ENCODE data around the gene SMPDL3A. TPM values are rescaled to one million over a fixed set of nuclear protein-coding genes. Genes with fewer than 3 reads are reported as not detected.
"Not testable (repeated sequence)": the region's sequence is repeated elsewhere in the genome, so short reads cannot be mapped to it uniquely, and the experiment has no call there.

The SMPDL3A gene, protein sequence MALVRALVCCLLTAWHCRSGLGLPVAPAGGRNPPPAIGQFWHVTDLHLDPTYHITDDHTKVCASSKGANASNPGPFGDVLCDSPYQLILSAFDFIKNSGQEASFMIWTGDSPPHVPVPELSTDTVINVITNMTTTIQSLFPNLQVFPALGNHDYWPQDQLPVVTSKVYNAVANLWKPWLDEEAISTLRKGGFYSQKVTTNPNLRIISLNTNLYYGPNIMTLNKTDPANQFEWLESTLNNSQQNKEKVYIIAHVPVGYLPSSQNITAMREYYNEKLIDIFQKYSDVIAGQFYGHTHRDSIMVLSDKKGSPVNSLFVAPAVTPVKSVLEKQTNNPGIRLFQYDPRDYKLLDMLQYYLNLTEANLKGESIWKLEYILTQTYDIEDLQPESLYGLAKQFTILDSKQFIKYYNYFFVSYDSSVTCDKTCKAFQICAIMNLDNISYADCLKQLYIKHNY
- polyA plus RNA-seq (ENCODE audit: insufficient read length): 13.7 TPM
- long read RNA-seq, donor 1, partial matches to known transcripts: 13 of 18 reads
- long read RNA-seq, donor 1, other reads (novel, unspliced or antisense): 0 of 18 reads
- long read RNA-seq, donor 2, partial matches to known transcripts: 7 of 11 reads
- long read RNA-seq, donor 2, other reads (novel, unspliced or antisense): 0 of 11 reads
- long read RNA-seq, donor 3, partial matches to known transcripts: 9 of 12 reads
- long read RNA-seq, donor 3, other reads (novel, unspliced or antisense): 0 of 12 reads
- long read RNA-seq, donor 4: 0 reads
- long read RNA-seq, donor 5, transcript SMPDL3A-201 (8 exons, 1,851 nt): major isoform, 6 of 9 reads
- long read RNA-seq, donor 5, partial matches to known transcripts: 0 of 9 reads
- long read RNA-seq, donor 5, other reads (novel, unspliced or antisense): 0 of 9 reads
- long read RNA-seq, donor 6, partial matches to known transcripts: 13 of 17 reads
- long read RNA-seq, donor 6, other reads (novel, unspliced or antisense): 0 of 17 reads
- long read RNA-seq, donor 7, partial matches to known transcripts: 18 of 21 reads
- long read RNA-seq, donor 7, other reads (novel, unspliced or antisense): 0 of 21 reads
- long read RNA-seq, donor 8, partial matches to known transcripts: 11 of 14 reads
- long read RNA-seq, donor 8, other reads (novel, unspliced or antisense): 0 of 14 reads

DNA sequence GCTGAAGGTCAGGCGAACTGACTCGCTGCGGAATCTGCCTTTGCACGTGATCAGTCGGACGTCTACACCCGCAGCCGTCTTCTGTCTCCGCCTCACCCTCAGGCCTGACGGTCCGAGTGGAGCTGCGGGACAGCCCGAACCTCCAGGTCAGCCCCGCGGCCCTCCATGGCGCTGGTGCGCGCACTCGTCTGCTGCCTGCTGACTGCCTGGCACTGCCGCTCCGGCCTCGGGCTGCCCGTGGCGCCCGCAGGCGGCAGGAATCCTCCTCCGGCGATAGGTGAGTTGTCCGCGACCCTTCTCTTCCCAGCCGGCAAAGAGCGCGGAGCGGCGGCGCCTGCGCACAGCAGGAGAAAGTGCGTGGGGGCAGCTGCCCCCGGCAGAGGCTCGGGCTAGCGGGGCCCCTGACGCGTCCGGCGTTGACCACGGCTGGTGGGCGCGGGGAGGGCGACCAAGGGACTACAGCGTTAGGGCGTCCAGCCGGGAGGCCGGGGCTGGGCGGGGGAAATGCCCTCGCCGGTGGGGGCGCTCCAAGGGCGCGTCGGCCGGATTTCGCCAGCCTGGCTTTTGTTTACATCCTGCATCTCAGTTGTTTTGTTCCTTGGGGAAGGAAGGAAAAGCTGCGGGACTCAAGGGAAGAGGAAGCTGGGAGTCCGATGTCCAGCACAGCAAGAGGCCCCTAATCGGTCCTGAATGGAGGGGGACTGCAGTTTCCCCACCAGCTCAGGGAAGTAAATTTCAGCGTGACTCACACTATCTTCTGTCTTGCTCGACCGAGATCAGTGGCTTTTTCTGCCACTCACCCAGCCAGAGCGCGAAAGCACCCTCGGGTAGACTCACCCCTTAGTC is at the start of gene SMPDL3A:
Gene SMPDL3A, plus strand, starts transcription at position 77 of the 846 bp plus-strand sequence. Its CDS starts 89 bp downstream, at position 166.
- peak; percentile 68 for DNase-seq

DNA sequence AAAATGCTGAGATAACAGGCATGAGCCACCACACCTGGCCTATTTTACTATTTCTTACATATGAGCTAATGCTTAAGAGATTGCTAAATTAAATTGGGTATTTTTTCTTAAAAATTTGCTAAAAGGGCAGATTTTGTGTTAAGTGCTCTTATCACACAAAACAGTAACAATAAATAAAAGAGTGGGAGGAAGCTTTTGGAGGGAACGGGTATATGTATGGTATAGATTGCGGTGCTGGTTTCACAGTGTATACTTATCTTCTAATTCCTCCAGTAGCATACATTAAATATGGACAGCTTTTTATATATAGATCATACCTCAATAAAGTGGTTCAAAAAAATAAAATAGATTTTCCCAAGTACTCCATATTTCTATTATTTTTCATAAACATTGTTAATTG is 49.0 kb upstream of the SMPDL3A start:
- no peak for DNase-seq

DNA sequence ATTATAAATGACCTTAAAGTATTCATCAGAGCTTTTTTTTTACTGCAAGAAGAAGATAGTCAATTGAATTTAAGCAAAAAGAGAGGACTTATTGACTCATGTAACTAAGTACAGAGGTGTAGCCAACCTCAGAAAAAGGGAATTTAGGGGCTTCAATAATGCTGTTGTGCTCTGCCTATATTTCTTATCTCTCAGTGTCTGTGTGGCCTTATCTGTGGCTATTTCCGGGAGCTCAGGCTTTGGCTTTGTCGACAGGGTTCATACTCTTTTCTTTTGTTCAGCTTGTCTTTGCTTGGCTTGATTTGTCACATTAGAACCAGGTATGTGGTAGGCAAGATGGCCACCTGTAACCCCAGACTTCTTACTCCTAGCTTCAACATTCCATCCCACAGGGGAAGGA is 48.1 kb upstream of the SMPDL3A start:
- no peak for DNase-seq

DNA sequence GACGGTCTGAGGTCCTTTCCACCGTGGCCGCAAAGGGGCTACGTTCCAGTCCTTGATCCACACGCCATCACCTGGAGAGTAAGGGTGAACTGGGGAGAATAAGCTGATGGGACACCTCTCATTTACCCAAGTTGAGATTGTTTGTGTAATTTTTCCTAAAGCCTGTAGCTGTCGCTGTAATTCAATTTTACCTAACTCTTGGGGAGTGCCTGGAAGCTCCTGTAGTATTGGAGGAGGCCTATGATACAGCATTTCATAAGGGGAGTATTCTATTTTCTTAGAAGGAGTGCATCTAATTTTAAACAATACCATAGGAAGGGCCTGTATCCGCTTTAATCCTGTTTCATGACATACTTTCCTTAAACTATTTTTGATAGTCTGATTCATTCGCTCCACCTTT is 44.8 kb upstream of the SMPDL3A start:
- DNase-seq: not testable (repeated sequence)

DNA sequence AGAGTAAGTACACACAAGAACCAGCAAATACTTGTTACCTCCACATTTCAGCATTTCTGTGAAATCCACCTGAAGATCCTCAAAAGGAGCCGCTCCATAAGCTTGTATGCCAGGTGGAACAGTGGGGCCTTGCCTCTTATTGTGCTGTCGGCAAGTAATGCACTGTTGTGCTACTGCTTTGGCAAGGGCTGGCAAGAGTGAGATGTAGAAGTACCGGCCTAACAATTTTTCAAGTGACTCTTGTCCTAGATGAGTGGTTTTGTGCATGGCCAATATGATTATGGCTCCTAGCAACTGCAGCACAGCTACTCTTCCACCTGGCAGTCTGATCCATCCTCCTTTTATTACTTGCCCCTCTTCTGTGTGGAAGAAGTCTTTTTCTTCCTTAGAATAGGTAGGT is 44.2 kb upstream of the SMPDL3A start:
- not testable (repeated sequence) for DNase-seq

DNA sequence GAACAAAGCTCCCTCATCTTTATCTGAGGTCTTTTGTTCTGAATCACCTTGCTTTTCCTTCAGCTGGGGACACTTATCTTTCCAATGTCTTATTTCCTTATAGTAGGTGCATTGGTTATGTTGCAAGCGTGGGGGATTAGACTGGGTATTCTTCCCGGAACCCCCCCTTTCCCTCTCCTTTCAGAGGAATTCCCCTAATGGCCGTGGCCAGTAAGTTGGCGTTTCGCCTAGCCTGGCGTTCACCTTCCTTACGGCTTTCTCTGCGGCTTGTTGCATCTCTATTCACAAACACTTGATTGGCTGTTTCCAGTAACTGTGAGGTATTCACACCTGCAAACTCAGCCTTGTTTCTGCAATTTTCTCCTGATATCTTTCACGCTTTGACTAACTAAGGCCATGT is 42.4 kb upstream of the SMPDL3A start:
- no peak for DNase-seq

DNA sequence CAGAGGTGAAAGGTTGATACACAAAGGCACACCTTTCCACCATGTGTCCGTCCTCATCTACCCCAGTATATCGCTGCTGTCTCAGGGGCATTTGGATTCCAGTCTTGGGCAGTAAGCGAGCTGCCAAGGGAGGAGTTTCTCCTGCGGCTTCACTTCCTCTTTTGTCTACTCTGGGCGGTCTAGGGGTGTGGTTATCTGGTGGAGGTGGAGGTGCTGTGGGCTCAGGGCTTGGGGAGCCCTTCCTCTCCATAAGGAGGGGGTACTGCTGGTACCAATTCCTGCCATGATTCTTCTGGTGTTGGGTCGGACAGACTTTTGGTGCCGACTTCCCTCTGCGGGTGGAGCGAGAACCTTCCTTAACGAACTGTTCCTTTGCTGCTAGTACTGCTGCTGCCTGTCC is 41.5 kb upstream of the SMPDL3A start:
- DNase-seq: no peak

DNA sequence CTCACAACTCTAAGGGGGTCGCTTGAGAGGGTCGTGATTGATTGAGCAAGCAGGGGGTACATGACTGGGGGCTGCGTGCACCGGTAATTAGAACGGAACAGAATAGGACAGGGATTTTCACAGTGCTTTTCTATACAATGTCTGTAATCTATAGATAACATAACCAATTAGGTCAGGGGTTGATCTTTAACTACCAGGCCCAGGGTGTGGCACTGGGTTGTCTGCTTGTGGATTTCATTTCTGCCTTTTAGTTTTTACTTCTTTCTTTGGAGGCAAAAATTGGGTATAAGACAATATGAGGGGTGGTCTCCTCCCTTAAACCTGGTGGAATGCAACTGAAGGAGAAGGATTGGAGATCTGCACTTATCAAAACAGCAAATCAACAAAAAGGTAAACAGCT is 40.1 kb upstream of the SMPDL3A start:
- not testable (repeated sequence) for DNase-seq

DNA sequence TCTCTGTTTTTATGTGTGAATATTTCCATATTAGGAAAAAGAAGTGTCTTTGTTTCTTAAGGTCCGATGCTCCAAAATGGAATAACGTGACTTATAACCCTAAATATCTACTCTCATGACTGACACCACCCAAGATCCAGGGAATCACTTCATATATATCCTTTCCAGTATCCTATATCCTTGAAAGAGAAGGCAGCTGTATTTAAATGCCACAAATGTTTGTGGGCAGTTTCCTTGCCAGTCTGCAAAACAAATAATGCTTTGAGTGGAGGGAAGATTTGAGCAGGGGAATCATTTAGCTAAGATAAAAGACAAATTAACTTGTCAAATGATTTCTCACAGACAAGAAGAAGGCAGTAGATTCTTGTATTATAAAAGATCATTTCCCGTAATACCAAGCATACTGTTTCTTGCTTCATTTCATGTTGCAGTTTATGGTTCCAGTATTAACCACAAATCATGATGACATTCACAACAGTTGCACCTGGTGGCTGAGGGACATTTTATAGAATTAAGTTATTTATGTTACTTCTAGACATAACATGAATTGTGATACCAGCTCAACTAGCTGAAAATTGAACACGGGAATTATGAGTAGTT is 39.5 kb upstream of the SMPDL3A start:
- DNase-seq: no peak

DNA sequence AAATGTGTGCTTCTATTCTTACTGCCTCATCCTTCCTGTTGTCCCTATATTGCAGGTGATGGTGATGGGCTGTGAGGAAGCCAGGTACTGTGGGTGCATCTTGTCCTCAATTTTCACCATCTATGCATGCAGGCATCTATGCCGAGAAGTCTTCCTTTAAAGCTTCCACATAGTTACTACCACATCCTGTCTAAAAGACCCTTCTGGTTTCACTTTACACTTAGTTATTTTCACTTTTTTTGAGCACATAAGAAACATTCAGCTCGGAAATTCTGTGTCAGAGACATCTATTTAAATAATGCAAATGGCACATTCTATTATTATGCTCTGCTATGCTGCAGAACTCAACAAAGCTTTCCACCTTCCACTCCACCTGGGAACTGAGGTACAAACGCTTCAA is 37.7 kb upstream of the SMPDL3A start:
- no peak for DNase-seq

DNA sequence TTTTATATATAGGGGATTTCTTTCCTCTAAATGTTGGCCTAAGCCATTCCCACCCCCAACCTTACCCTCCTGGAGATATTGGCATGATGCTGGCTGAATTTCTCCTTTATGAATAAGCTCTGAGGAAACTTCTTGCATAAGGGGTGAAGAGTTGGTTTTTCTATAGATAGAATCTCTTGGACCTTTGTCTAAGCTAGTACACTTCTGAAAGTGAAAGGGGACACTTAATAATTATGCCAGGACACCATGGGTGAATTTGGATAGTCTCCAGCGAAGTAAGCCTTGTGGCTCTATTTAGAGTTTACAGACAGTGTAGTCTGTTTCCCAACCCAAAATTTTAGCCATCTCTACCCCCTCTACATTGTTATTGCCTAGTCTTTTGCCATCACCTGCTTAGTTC is 36.6 kb upstream of the SMPDL3A start:
- DNase-seq: no peak

DNA sequence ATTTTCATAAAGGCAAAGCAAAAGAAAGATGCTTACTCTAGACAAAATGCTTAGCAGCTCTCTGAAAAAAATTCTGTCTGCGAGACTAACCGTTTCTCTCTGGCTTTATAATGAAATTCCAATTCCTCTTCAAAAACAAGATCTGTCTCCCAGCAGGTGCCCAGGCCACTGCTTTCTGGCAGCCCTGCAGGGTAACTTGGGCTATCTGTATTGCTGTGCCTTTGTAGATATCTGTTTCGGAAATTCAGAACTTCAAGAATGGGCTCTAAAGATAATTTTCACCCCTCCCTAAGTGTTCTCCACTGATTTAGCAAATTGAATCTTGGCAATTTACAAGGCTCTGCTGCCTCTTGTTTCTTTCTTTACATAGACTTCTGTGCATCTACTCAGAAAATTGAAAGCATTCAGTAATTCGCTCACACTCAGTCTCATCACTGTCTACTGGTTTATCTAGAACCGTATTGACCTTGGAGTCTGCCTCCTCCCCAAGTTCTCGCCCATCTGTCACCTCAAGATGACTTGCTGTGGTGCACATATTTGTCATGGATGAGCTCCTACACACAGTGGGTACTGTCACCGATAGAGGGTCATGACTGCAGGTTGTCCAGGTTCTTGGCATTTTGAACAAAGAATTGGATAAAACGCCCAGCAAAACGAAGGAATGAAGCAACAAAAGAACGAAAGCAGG is 35.9 kb upstream of the SMPDL3A start:
- no peak for DNase-seq

DNA sequence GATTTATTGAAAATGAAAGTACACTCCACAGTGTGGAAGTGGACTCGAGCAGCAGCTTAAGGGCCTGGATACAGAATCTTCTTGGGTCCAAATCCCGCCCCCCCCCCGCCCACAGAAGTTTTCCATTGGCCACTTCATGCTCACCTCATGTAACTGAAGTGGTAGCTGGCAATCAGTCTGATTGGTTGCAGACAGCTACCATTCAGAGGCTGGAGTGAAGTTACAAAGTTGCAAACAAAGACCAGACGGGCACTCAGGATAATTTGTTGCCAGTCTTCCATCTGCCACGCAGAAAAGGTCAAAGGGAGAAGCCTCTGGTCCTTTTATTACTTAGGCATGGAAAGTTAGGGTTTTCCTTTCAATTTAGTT is 35.4 kb upstream of the SMPDL3A start:
- no peak for DNase-seq

DNA sequence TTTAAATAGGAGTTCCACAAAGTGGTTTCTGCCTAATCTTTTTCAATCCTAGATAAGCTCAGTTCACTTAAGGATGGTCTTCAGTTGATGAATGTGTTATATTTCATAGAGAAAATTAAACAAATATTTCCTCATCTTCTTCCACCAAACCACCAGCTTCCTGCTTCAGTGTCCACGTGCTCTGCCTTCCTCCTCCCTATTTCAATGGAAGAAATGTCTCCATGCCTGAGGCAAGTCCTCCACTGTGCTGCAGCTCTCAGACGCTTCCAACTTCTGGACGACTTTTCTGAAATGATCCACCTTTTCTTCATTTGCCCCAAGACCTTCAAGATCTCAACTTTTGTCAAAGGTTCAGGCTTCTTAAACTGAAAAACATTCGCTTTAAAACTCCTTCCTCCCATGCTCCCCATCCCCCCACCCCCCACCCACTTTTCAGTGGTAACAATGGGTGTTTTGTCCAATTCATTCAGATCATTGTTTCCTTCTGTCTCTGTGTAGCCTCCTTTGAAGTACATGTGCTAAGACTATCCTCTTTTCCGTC is 34.8 kb upstream of the SMPDL3A start:
- no peak for DNase-seq

DNA sequence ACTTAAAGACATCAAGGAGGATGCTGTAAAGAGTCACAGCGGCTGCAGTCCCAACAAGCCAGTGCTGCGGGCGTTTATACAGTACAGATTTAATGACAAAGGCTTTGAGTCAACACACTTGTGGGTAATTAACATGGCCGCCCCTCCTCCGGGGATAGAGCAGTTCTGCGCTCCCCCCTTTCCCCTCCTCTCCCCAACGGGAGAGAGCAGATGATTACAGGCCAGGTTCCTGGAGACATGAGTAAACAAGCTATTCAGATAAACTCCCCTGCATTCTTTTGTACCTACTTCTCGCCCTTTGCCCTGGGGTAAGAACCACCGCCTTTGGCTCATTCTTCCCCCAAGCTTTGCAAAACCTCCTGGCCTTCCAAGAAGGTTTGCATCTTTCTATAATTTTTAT is 33.2 kb upstream of the SMPDL3A start:
- no peak for DNase-seq

DNA sequence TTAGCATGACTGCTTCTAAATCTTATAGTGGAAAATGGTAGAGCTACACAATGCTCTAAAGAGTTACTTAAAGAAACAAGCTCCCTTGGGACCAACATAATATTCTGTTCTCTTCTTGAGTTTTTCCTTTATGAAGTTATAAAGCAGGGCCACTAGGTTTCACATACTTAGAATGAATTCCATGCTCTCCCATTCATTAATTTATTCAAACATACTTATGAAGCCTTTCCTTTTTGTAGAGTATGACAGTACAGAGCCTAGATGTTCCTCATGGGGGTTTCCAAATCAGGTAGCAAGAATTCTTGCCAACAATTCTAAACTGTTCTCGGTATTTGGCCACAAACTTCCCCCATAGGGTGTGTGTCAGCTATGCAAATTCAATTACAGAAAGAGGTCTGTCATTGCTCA is 30.1 kb upstream of the SMPDL3A start:
- DNase-seq: no peak

DNA sequence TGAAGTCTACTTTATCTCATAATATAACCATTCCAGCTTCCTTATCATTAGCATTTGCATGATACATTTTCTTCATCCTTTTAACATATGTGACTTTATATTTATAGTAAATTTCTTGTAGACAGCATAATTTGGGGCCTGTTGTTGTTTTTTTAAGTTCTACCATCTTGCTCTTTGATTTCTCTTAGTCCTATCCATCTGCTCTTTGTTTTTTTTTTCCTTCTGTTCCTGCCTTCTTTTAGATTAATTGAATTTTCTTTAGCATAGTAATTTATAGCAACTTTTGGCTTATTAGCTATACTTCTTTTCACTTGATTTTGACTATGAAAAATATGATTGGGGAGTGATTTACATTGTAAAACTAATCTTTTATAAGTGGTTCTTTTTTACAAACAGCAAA is 28.7 kb upstream of the SMPDL3A start:
- no peak for DNase-seq

DNA sequence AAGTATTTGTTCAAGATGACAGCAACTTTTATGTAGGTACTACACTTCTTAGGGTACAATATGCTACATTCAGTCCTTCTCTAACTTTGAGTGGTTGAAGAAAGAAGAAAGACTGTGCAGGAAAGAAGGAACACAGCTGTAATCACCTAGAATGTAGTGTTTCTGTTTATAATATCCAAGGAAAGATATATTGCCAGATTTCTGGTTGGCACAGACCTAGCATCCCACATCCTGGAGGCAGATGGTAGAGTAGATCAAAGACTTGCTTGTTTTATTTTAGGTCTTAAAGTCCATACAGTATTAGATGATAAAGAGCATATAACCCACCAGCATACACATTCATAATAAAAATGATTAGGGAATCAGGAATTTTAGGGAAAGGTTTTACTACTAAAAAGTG is 22.8 kb upstream of the SMPDL3A start:
- no peak for DNase-seq

DNA sequence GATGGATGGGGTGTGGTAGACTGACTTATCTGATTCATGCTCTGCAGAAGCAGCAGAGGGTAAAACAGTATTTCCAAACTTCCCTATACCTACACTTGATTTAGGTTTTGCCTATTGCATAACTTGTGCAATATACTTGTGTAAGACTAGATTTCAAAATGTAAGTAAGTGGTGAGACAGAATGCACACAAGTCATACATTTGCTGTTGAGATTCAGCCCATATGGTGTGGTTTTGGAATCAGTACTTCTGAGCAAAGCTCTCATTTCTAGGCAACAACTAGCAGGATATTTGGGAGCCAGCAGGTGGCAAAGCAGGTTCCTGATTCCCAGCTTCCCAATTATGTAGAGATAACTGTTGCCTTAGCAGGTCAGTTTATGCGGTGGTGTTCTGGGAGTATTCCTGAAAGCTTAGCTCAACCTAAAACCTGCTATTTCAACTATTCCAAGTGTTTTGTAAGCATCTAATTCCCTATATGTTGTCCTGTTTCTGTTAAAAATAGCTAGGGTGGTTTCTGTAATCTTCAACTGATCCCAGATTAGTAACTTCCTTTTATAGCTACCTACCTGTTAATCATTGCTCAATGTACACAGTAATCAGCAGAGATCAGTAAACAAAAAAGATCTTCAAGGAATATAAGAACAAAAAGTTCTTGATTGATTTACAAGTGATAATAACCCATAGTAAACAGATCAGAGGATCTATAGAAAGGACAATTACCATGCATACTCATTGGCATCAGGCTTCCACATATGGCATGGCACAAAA is 18.0 kb upstream of the SMPDL3A start:
- no peak for DNase-seq
